HG02870 (cell line): Measurements from ENCODE around the gene ADAMTS4.

ENCODE experiments used
- ATAC-seq: cut with Tn5 transposase; IDR thresholded peaks from one replicate; pipeline ENCODE4 v1.9.1; 2021; ENCODE audit warnings: mild to moderate bottlenecking, moderate library complexity; ENCODE audit not compliant: unreplicated experiment

ADAMTS4 gene

GRCh38 chr1:161158316-161159010, 40.4 kb downstream of the ADAMTS4 start:
- ATAC-seq: no peak

GRCh38 chr1:161157867-161158266, 41.0 kb downstream of the ADAMTS4 start:
- no peak for ATAC-seq

- ATAC-seq: peak; percentile 84
Measured at GRCh38 chr1:161153682-161154337, 45.0 kb downstream of the ADAMTS4 start, which contains the start of gene UFC1. Gene UFC1, plus strand, starts transcription at chr1:161153978. Its CDS starts 20 bp downstream, at chr1:161153998.

- no peak for ATAC-seq
Measured at GRCh38 chr1:161153176-161153575, 45.7 kb downstream of the ADAMTS4 start.

- ATAC-seq: no peak
Measured at GRCh38 chr1:161145832-161146231, 53.0 kb downstream of the ADAMTS4 start.

- ATAC-seq: no peak
Measured at GRCh38 chr1:161140755-161141400, 58.0 kb downstream of the ADAMTS4 start.

- no peak for ATAC-seq
Measured at GRCh38 chr1:161139766-161140165, 59.1 kb downstream of the ADAMTS4 start.

- ATAC-seq: no peak
Measured at GRCh38 chr1:161138431-161138830, 60.4 kb downstream of the ADAMTS4 start.

GRCh38 chr1:161137881-161138280, 61.0 kb downstream of the ADAMTS4 start:
- no peak for ATAC-seq
